Fibroblast of skin of back (primary cell): ENCODE measurements around the gene IFI27L1.

Experiments
- DNase-seq: peaks from one replicate; pipeline ENCODE4 v3.0.0-alpha.2; 2013

Gene IFI27L1

GRCh38 chr14:94081386-94081820 is 293 bp downstream of the IFI27L1 start:
- DNase-seq = no peak

- no peak for DNase-seq
Measured at GRCh38 chr14:94087891-94088290, 6.8 kb downstream of the IFI27L1 start.

GRCh38 chr14:94088516-94088915 is 7.4 kb downstream of the IFI27L1 start:
- peak; percentile 43 for DNase-seq

GRCh38 chr14:94089479-94089878 is 8.4 kb downstream of the IFI27L1 start:
- DNase-seq = peak; percentile 50

GRCh38 chr14:94093418-94093817 is 12.3 kb downstream of the IFI27L1 start:
- DNase-seq = no peak

GRCh38 chr14:94097091-94097490 is 16.0 kb downstream of the IFI27L1 start:
- no peak for DNase-seq

GRCh38 chr14:94098326-94098992 is 17.3 kb downstream of the IFI27L1 start:
- DNase-seq = peak; percentile 67

- no peak for DNase-seq
Measured at GRCh38 chr14:94099006-94099405, 17.9 kb downstream of the IFI27L1 start.

GRCh38 chr14:94100847-94101246 is 19.7 kb downstream of the IFI27L1 start:
- peak; percentile 98 for DNase-seq

GRCh38 chr14:94101748-94102147 is 20.6 kb downstream of the IFI27L1 start:
- DNase-seq = no peak

- DNase-seq = no peak
Measured at GRCh38 chr14:94102768-94103482, 21.8 kb downstream of the IFI27L1 start.

- no peak for DNase-seq
Measured at GRCh38 chr14:94103554-94104150, 22.5 kb downstream of the IFI27L1 start.

- no peak for DNase-seq
Measured at GRCh38 chr14:94104731-94105130, 23.6 kb downstream of the IFI27L1 start.

- DNase-seq = no peak
Measured at GRCh38 chr14:94109915-94110250, 28.8 kb downstream of the IFI27L1 start.

- DNase-seq = peak; percentile 53
Measured at GRCh38 chr14:94110552-94111181, 29.6 kb downstream of the IFI27L1 start, which contains the start of gene IFI27. Gene IFI27, plus strand, starts transcription at chr14:94110736.

GRCh38 chr14:94111276-94112095 is 30.4 kb downstream of the IFI27L1 start:
- no peak for DNase-seq

GRCh38 chr14:94112513-94113063 is 31.5 kb downstream of the IFI27L1 start:
- DNase-seq = no peak

GRCh38 chr14:94113073-94113472 is 32.0 kb downstream of the IFI27L1 start:
- no peak for DNase-seq

GRCh38 chr14:94113490-94113889 is 32.4 kb downstream of the IFI27L1 start:
- no peak for DNase-seq

- DNase-seq = no peak
Measured at GRCh38 chr14:94113908-94114588, 32.9 kb downstream of the IFI27L1 start.

- no peak for DNase-seq
Measured at GRCh38 chr14:94114589-94115057, 33.5 kb downstream of the IFI27L1 start.
